ENCODE results near the gene MSRB3.

Gene MSRB3

GRCh38 chr12:65252515-65252914, 26.0 kb upstream of the MSRB3 start:
- H3K9me2 ChIP-seq (replicated peaks; ENCODE audit: insufficient read depth, low read length) = no peaks in the 10 kb centered on the region
- no peaks in the 10 kb centered on the region for H3K36me3 ChIP-seq (ENCODE audit: low read length)
- no peaks in the 10 kb centered on the region for H3K27me3 ChIP-seq (ENCODE audit: low read length)
- TF ChIP-seq CTCF (IDR thresholded peaks at IDR 0.05; ENCODE audit: insufficient read depth, low read length, poor library complexity, severe bottlenecking) (no peak), EZH2phosphoT487 (conservative IDR thresholded peaks at IDR 0.05; ENCODE audit: low read length) (no peak)
- H3K27ac ChIP-seq (ENCODE audit: low read depth, low read length) = no peak overlapping the region
- no peak overlapping the region for H2AFZ ChIP-seq (ENCODE audit: low read depth, low read length, severe bottlenecking)
- H3K79me2 ChIP-seq (ENCODE audit: insufficient read depth, low read length) = no peaks in the 10 kb centered on the region
- no peaks in the 10 kb centered on the region for H3K9me3 ChIP-seq (ENCODE audit: insufficient read depth, low read length)
- H4K20me1 ChIP-seq (ENCODE audit: low read depth, low read length) = no peaks in the 10 kb centered on the region
- no peak overlapping the region for H3K4me3 ChIP-seq (ENCODE audit: insufficient read depth, low read length, poor library complexity, severe bottlenecking)
- no peak overlapping the region for H3K9ac ChIP-seq (ENCODE audit: low read length)
- no peak overlapping the region for H3K4me2 ChIP-seq (ENCODE audit: low read depth, low read length, poor library complexity, severe bottlenecking)
- H3F3A ChIP-seq (ENCODE audit: insufficient read depth) = no peaks in the 10 kb centered on the region

GRCh38 chr12:65257986-65258385, 20.5 kb upstream of the MSRB3 start:
- Histone ChIP-seq H4K20me1 (ENCODE audit: low read depth, low read length) (no peaks in the 10 kb centered on the region), H2AFZ (ENCODE audit: low read depth, low read length, severe bottlenecking) (no peak overlapping the region), H3K4me2 (ENCODE audit: low read depth, low read length, poor library complexity, severe bottlenecking) (no peak overlapping the region), H3F3A (ENCODE audit: insufficient read depth) (no peaks in the 10 kb centered on the region), H3K27ac (ENCODE audit: low read depth, low read length) (no peak overlapping the region), H3K79me2 (ENCODE audit: insufficient read depth, low read length) (no peaks in the 10 kb centered on the region), H3K9me2 (replicated peaks; ENCODE audit: insufficient read depth, low read length) (no peaks in the 10 kb centered on the region), H3K9ac (ENCODE audit: low read length) (no peak overlapping the region), H3K4me3 (ENCODE audit: insufficient read depth, low read length, poor library complexity, severe bottlenecking) (no peak overlapping the region), H3K36me3 (ENCODE audit: low read length) (no peaks in the 10 kb centered on the region), H3K27me3 (ENCODE audit: low read length) (no peaks in the 10 kb centered on the region), H3K9me3 (ENCODE audit: insufficient read depth, low read length) (no peaks in the 10 kb centered on the region)
- no peak for TF ChIP-seq EZH2phosphoT487 (conservative IDR thresholded peaks at IDR 0.05; ENCODE audit: low read length)
- TF ChIP-seq CTCF (IDR thresholded peaks at IDR 0.05; ENCODE audit: insufficient read depth, low read length, poor library complexity, severe bottlenecking) = no peak

GRCh38 chr12:65259501-65259900, 19.0 kb upstream of the MSRB3 start:
- no peak overlapping the region for H3K4me2 ChIP-seq (ENCODE audit: low read depth, low read length, poor library complexity, severe bottlenecking)
- H3K9me3 ChIP-seq (ENCODE audit: insufficient read depth, low read length) = no peaks in the 10 kb centered on the region
- TF ChIP-seq CTCF (IDR thresholded peaks at IDR 0.05; ENCODE audit: insufficient read depth, low read length, poor library complexity, severe bottlenecking) = no peak
- TF ChIP-seq EZH2phosphoT487 (conservative IDR thresholded peaks at IDR 0.05; ENCODE audit: low read length) = no peak
- H3K27me3 ChIP-seq (ENCODE audit: low read length) = no peaks in the 10 kb centered on the region
- H3K9me2 ChIP-seq (replicated peaks; ENCODE audit: insufficient read depth, low read length) = no peaks in the 10 kb centered on the region
- no peaks in the 10 kb centered on the region for H4K20me1 ChIP-seq (ENCODE audit: low read depth, low read length)
- H3K79me2 ChIP-seq (ENCODE audit: insufficient read depth, low read length) = no peaks in the 10 kb centered on the region
- no peak overlapping the region for H2AFZ ChIP-seq (ENCODE audit: low read depth, low read length, severe bottlenecking)
- no peaks in the 10 kb centered on the region for H3F3A ChIP-seq (ENCODE audit: insufficient read depth)
- H3K4me3 ChIP-seq (ENCODE audit: insufficient read depth, low read length, poor library complexity, severe bottlenecking) = no peak overlapping the region
- H3K27ac ChIP-seq (ENCODE audit: low read depth, low read length) = no peak overlapping the region
- H3K36me3 ChIP-seq (ENCODE audit: low read length) = no peaks in the 10 kb centered on the region
- no peak overlapping the region for H3K9ac ChIP-seq (ENCODE audit: low read length)
